ENCODE measurements around the gene ERMAP.

The ERMAP gene

DNA sequence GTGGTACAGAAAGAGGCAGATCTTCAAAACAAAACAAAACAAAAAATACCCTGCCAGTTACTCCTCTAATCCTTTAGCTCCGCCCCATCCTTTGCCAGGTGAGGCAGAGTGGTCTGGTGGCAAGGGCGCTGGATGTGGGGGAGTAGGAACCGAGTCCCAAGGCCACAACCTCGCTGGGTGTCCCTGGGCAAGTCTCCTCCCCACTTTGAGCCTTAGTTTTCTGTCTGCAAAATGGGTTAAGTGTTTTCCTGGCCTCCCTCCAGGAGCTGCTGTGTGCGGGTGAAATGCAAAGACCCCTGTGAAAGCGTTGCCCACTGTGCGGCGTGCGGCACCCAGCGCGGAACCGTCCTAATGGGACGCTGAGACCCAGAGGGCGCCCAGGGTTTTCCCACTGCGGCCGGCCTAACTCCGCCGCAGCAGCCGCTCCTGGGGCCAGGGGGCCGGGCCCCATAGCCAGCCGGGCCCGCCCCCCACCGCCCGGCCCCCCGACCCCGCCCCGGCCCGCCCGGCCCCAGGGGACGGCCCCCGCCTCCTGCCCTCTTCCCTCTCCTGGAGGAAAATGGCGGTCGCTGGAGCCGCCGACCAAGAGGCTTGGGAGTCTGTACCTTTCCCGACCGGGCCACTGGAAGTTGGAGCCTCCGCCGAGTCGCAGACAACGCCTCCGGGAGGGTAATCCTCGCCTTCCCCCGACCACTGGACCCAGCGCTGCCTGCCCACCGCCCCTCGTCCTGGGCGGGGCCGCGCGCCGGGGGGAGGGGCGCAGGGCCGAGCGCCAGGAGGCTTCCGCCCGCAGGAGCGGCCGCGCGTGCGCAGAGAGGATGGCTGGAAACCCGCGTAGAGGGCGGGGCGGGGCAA, at the start of gene ERMAP, which contains the start of gene SVBP:
ERMAP (plus strand) TSS at position 538 of the 855 bp plus-strand sequence. CDS start 13,327 bp downstream, outside the sequence.
SVBP (minus strand) TSS at position 813 of the 855 bp plus-strand sequence. CDS start 853 bp downstream, outside the sequence.
- DNase-seq (ENCODE audit: insufficient read length, low spot score) (peak; percentile 72), FAIRE-seq (peak; percentile 88)

GRCh38 chr1:42767510-42768000, 49.4 kb upstream of the ERMAP start:
- no peak for DNase-seq (ENCODE audit: insufficient read length, low spot score)

GRCh38 chr1:42768172-42768571, 48.8 kb upstream of the ERMAP start:
- FAIRE-seq (no peak), DNase-seq (ENCODE audit: insufficient read length, low spot score) (no peak)

More at GRCh38 chr1:42767510-42768000, 49.4 kb upstream of the ERMAP start:
- FAIRE-seq: peak; percentile 8

DNA sequence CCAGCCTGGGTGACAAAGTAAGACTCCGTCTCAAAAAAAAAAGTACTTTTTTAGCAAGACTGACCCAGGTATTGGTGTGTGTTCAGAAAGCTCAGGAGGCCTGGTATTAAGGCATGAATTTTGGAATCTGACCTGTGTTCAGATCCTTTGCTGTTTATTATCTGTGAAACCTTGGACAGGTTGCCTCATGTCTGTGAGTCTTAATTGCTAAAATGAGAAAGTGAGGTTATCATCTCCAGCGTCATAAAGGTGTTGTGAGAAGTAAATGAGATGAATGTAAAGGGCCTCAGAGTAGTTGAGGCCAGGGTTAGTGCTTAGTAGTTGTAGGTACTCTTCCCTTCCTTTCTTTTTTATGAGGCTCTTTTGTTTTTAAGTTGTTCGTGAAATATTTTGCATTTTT, 47.1 kb upstream of the ERMAP start:
- FAIRE-seq (no peak), DNase-seq (ENCODE audit: insufficient read length, low spot score) (no peak)

GRCh38 chr1:42773420-42773819, 43.5 kb upstream of the ERMAP start:
- no peak for DNase-seq (ENCODE audit: insufficient read length, low spot score)
- FAIRE-seq: no peak

DNA sequence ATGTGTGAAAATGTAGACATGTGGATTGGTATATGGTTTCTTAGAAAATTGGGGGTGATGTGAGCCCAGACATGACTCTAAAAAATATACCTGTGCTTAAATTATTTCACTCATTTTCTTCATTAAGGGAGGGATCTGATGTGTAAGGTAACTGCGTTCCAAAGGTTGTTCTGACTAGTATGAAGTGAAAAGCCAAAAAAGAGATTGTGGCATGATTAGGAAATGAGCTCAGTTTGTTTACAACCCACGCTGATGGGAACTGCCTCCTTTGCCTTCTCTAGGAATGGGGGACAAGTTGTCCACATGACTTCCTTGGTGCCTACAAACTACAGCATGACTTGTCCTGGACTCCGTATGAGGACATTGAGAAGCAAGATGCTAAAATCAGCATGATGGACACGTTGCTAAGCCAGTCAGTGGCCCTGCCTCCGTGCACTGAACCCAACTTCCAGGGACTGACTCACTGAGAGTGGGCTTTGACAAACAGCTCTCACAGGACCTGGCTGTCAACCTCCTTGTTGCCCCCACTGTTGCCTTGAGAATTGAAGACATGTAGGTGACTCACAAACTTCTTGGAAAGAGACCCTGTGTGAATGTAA, 41.9 kb upstream of the ERMAP start:
- DNase-seq (ENCODE audit: insufficient read length, low spot score) (no peak), FAIRE-seq (no peak)

DNA sequence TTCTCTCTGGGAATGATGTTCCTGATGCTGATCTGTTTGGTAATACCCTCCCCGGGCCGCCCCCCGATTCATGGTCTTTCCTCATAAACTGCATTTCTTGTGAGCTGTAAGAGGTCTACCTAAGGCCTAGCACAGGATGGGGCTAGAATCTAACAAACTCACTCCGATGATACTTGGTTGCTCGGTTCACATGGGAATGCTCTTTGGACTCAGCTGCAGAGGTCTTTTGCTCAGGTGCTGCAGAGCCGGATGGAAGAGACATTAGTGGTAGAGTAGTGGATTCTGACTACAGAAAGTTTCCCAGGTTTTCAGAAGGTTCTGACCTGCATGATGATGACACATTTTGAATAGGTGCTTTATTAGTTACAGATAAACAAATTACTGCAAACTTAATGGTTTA, 40.4 kb upstream of the ERMAP start:
- no peak for DNase-seq (ENCODE audit: insufficient read length, low spot score)
- FAIRE-seq: no peak

- DNase-seq (ENCODE audit: insufficient read length, low spot score): peak; percentile 30
- no peak for FAIRE-seq
These were observed 39.1 kb upstream of the ERMAP start for GRCh38 chr1:42777852-42778251.

DNA sequence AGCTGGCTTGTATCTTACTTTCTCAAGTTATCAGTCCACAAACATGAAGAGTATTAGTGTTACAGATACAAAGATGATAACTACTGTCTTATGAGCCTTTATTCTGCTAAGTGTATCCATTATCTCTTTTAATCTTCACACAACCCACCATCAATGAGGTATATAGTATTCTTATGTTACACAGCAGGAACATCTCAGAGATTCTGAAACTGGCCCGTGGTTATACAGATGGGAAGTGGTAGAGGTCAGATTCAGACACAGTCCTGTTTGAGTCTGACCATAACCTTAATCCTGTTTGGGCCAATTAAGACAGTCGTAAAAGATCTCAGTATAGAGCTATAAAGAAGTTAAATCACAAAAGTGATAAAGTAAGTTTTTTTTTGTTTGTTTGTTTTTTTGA, 37.2 kb upstream of the ERMAP start:
- no peak for DNase-seq (ENCODE audit: insufficient read length, low spot score)
- peak; percentile 76 for FAIRE-seq

- DNase-seq (ENCODE audit: insufficient read length, low spot score): no peak
- no peak for FAIRE-seq
These were observed 36.7 kb upstream of the ERMAP start for GRCh38 chr1:42780176-42780575.

DNA sequence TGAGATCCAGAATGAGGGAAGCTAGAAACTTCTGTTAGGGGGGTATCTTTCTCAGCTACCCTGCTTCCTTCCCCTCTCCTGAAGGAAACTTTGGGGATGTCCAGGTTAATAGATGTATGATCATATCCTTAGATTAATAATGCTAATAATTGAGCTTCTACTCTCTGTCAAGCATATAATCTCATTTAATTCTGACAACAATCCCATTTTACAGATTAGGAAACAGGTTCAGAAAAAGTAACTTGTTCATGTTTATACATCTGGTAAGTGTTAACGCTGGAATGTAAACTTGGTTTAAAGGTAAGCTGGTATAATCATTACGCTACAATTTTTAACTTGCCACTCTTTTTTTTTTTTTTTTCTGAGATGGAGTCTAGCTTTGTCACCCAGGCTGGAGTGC, 33.8 kb upstream of the ERMAP start:
- FAIRE-seq (no peak), DNase-seq (ENCODE audit: insufficient read length, low spot score) (no peak)

DNA sequence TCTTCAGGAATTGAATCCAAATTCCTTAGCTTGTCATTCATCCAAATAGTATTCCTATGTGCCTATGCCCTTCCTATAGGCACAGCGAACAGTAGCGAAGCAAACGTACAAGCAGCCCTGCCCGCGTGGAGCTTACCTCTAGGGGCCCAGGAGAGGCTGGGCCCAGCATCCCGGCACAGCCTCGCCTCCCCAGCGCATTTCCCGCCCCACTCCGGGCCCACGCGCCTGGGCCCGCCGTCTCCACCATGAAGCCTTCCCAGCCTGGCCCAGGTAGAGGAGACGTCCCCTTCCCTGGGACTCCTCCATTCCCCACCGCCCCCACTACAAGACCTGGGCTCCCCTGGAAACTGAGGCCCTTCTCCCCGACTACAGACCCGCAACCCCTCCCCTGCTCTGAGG, 32.4 kb upstream of the ERMAP start:
- FAIRE-seq (no peak), DNase-seq (ENCODE audit: insufficient read length, low spot score) (no peak)

DNA sequence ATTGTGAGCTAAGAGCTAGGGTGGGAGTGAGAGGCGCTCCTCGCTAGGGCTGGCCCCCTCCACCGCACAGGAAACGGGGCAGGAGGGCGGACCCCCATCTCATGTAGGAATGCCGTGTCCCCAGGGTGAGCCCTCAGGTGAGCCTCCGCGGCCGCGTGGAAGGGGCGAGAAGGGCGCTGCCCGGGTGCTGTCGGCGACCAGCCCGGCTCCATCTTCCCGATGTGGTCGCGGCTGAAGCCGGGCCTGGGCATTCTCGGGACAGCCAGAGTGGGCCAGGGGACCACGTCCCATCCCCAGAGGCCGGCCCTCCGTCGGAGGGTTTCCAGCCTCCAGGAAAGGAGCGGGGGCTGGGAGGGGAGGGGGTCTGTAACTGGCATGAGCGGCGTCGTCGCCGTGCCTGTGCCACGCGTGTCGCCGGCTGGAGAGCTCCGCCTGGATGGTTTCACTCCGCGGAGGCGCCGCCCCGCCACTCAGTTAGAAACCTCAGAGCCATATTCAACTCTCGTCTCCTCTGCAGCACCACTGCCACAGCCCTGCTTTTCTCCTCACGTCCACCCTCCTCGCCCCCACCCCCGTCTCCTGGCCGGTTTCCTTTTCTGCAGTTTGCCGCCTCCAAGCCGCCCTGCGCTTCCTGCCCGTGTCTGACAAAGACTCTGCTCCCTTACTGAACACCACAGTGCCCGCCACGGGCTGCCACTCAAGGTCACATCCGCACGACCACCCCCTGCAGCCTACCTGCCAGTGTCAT, 31.8 kb upstream of the ERMAP start, which contains the start of gene TMEM269:
TMEM269 (plus strand) TSS at position 46 of the 748 bp plus-strand sequence. CDS start 4,903 bp downstream, outside the sequence.
- DNase-seq (ENCODE audit: insufficient read length, low spot score): peak; percentile 30
- FAIRE-seq: no peak

GRCh38 chr1:42786097-42786496, 30.8 kb upstream of the ERMAP start:
- FAIRE-seq (no peak), DNase-seq (ENCODE audit: insufficient read length, low spot score) (no peak)

GRCh38 chr1:42788021-42788420, 28.9 kb upstream of the ERMAP start:
- FAIRE-seq (no peak), DNase-seq (ENCODE audit: insufficient read length, low spot score) (no peak)

- no peak for FAIRE-seq
- no peak for DNase-seq (ENCODE audit: insufficient read length, low spot score)
These were observed 23.1 kb upstream of the ERMAP start for GRCh38 chr1:42793824-42794223.

DNA sequence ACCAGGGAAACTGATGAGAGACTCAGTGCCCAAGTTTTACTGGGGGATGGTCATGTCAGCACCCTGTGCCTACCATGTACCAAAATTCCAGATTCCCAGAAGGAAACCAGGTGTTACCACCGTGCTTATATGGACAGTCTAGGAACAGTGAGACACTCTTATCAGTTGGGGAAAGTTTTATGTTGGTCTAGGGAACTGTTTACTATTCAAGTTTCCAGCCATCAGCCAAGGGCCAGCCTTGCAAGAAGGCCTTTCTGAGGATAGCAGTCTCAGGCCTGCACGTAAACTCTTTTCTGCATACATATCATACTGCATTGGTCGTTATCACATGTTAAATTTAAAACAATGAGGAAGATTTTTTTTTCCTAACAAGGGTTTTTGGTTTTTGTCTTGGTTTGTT, 19.5 kb upstream of the ERMAP start:
- DNase-seq (ENCODE audit: insufficient read length, low spot score) (no peak), FAIRE-seq (no peak)

GRCh38 chr1:42797979-42798378, 18.9 kb upstream of the ERMAP start:
- no peak for FAIRE-seq
- DNase-seq (ENCODE audit: insufficient read length, low spot score): no peak

GRCh38 chr1:42801832-42802473, 15.0 kb upstream of the ERMAP start:
- FAIRE-seq (no peak), DNase-seq (ENCODE audit: insufficient read length, low spot score) (no peak)

GRCh38 chr1:42806171-42806570, 10.8 kb upstream of the ERMAP start:
- DNase-seq (ENCODE audit: insufficient read length, low spot score) (no peak), FAIRE-seq (no peak)

- FAIRE-seq: no peak
- DNase-seq (ENCODE audit: insufficient read length, low spot score): no peak
These were observed 10.3 kb upstream of the ERMAP start for GRCh38 chr1:42806593-42806992.

All from GM19239 (cell line).